Measurements from ENCODE around the gene MICB.
"Not testable (repeated sequence)": the region's sequence is repeated elsewhere in the genome, so short reads cannot be mapped to it uniquely, and the experiment has no call there.

The MICB gene

GRCh38 chr6:31473780-31474761 is 23.9 kb upstream of the MICB start:
- DNase-seq (ENCODE audit: low read depth in 2 of 2, low spot score in 1 of 2): no peak

DNA sequence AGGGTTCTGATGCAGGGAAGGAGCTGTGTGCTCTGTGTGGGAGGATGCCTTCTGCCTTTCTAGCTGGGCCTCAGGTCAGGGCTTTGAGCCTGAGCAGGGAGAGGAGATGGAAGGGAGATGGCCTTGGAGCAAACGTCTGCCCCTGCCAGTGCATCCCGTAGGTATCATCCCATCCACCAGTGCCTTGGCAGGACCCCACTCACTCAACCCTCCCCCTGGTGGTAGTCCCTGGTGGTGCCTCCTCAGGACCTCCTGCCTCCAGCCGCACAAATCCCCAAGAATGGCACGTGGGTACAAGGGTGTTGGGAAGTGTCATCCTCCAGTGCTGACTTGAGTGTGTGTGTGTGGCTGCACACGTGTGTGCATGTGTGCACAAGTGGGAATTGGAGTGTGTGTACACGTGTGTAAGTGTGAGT is 23.1 kb upstream of the MICB start:
- no peak for DNase-seq (ENCODE audit: low read depth in 2 of 2, low spot score in 1 of 2)

DNA sequence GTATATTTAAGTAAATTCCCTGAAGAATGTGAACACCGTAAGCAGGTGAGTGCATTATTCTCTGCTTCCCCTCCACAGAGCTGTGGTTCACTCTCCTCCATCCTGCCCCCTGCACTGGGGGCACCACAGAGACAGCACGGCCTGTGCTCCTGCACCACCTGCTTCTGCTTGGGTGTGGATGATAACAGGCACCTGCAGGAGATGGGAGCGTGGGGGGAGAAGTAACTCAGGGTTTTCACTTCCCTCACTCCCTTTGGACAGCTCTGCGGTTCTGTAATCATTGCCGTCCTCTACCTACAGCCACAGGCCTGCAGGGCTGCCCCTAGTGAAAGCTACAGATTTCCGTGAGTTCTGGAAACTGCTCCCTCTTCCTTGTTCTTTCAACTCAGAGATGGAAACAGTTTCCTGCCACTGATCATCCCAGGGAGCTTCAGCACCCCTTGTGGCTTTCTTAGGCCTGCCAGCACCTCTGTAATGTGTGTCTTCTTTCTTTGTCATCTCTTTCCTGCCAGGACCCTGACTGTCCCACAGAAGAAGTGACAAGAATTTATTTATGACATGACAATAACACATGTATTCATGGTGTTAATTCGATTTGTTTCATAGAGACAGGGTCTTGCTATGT is 21.3 kb upstream of the MICB start:
- DNase-seq (ENCODE audit: low read depth in 2 of 2, low spot score in 1 of 2): no peak

- DNase-seq (ENCODE audit: low read depth in 2 of 2, low spot score in 1 of 2): no peak
Observed at GRCh38 chr6:31477521-31477920, 20.4 kb upstream of the MICB start.

- no peak for DNase-seq (ENCODE audit: low read depth in 2 of 2, low spot score in 1 of 2)
Observed at GRCh38 chr6:31478186-31478950, 19.6 kb upstream of the MICB start.

GRCh38 chr6:31479151-31479932 is 18.6 kb upstream of the MICB start:
- no peak for DNase-seq (ENCODE audit: low read depth in 2 of 2, low spot score in 1 of 2)

DNA sequence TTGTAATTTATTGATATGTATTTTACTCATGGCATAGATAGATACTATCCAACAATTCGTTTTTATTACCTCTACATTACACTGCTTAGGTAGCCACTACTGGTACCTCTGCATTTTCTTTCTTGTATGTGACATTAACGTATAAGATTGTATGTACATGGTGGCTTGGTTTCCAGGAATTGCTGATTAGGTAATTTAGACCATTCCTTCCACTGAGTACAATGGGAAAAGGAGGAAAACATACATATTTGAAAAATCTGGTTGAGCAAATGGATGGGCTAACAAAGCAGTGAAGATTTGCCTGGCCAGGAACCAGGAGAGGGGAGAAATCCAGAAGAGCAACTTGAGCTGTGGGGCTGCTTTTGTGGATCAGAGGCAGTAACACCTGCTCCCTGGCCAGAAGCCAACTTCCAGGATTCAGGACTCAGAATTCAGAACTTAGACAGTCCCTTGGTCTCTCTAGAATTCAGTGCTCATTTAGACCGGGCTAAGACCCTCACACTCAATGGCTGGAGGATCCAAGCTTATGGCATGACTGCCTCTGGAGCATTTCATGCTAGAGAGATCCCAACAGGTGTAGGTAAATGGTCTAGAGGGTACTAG is 17.9 kb upstream of the MICB start:
- DNase-seq (ENCODE audit: low read depth in 2 of 2, low spot score in 1 of 2): no peak

DNA sequence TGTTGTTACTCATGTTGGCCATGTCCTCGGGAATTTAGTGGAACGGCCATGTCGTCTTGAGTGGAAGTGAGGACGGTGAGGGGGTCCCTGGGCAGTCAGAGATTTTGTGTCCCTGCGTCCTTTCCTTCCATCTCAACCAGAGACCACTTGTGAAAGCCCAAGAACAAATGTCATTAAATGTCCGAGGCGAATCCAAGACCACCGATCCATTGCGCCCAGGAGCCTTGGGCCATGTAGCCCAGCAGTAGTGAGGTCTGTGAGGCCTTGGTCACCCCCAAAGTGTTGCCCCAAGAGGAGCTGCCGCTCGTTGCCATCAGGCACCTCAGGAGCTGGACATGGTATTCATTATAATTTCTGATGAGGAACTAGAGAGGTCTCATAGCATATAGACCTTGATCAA is 17.4 kb upstream of the MICB start:
- no peak for DNase-seq (ENCODE audit: low read depth in 2 of 2, low spot score in 1 of 2)

DNA sequence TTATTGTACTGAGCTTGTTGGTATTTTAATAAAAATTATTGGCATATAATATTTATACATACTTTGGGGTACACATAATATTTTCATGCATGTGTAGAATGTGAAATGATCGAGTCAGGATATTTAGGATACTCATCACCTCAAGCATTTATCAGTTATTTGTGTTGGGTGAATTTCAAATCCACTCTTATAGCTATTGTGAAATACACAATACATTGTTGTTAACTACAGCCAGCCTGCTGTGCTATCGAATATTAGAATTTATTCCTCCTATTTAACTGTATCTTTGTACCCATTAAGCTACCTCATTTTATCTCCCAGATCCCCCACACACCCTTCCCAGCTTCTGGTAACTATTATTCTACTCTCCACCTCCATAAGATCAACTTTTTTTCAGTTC is 14.6 kb upstream of the MICB start:
- DNase-seq (ENCODE audit: low read depth in 2 of 2, low spot score in 1 of 2): no peak

GRCh38 chr6:31485055-31485454 is 12.9 kb upstream of the MICB start:
- no peak for DNase-seq (ENCODE audit: low read depth in 2 of 2, low spot score in 1 of 2)

DNA sequence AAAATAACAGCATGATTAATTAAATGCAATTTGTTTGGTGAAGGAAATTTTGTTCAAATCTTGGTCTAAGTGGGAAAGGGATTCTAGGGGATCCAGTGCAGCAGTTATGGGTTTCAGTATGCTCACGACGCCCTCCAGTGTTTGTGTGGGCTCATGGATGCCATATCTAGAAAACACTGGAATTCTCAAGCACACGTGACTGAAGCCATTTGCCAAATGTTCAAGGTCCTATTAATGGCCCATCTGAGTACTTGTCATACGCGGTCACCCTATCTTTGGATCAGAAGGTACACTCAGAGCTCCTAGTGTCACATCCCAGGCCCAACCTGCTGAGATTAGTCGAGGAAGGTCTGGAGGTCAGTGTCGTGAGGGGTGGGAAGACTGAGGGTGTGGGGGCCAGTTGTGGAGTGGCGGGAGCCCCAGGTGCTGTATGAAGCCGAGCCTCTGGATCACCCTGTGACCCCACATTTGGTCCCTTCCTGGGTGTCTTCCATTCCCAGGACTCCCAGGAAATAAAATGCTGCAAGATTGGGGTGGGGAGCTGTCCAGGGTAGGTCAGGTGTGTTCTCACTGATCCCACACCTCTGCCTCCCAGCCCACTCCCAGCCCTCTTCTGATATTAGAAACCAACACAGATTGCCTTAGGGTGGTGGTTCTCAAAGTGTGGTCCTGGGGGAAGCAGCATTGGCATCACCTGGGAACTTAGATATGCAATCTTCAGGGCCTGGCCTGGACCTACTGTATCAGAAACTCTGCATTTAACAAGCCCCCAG is 11.7 kb upstream of the MICB start:
- not testable (repeated sequence) for DNase-seq (ENCODE audit: low read depth in 2 of 2, low spot score in 1 of 2)

GRCh38 chr6:31487674-31488073 is 10.3 kb upstream of the MICB start:
- not testable (repeated sequence) for DNase-seq (ENCODE audit: low read depth in 2 of 2, low spot score in 1 of 2)

DNA sequence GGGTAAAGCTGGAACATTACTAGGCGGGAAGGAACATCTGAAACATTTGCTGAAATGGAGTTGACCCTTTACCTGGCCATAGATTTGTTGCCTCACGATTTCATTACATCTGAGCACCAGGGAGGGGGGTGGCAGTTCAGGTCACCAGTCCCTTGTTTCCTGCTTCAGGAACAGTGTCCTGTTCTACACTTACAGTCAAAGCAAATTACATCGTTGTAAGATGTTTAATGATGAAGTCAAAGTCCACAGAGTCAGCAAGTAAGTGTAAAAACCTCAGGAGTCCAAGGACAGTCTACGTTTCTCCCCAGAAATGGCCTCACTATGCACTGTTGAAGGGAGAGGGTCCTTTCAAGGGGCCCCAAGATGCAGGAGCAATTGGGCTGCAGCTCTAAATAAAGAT is 8.9 kb upstream of the MICB start:
- no peak for DNase-seq (ENCODE audit: low read depth in 2 of 2, low spot score in 1 of 2)

DNA sequence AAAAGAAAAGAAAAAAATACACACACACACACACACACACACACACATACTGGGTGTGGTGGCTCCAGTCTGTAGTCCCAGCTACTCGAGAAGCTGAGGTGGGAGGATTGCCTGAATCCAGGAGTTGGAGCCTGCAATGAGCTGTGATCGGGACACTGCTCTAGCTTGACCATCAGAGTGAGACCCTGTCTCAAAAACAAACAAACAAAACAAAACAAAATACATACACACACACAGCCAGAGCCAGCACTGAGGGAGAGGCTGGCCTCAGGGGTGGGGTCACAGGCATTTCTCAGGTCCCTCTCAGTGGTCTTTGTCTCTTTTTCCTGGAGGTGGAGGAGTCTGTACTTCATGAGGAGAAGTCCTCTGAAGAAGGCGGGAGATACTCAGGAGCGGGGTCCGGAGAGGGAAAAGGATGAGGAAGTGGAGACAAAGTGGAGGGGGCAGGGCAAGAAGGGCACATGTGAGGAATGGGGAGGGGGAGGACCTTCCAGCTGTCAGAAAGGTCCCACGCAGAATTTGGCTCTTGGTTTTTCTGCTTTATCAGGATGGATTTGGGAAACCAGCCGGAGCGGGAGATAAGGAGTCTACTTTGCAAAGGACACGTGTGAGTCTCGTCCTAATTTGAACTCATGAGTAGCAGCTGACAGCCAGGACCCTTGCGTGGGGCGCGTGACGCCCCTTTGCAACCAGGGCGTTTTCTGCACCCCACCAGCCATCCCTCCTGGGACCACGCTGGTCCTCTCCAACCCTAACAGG is 7.7 kb upstream of the MICB start:
- no peak for DNase-seq (ENCODE audit: low read depth in 2 of 2, low spot score in 1 of 2)

GRCh38 chr6:31493550-31493874 is 4.4 kb upstream of the MICB start:
- DNase-seq (ENCODE audit: low read depth in 2 of 2, low spot score in 1 of 2): not testable (repeated sequence)

- peak in 1 of 2 donors; percentile 61 for DNase-seq (ENCODE audit: low read depth in 2 of 2, low spot score in 1 of 2)
Observed at GRCh38 chr6:31493875-31494694, 3.9 kb upstream of the MICB start.

DNA sequence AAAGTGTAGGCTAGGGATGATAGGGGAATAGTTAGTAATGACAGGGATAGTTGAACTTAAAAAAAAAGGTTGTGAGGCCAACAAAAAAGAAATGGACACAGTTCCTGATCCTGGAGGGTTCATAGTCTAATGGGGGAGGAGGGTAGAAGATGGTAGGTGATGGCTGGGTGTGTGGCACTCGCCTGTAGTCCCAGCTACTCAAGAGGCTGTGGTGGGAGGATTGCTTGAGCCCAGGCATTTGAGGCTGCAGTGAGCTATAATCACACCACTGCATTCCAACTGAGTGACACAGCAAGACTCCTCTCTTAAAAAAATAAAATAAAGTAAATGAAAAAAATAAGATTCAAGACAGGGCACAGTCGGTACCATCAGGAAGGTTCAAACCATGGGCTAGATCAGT is 2.4 kb upstream of the MICB start:
- no peak for DNase-seq (ENCODE audit: low read depth in 2 of 2, low spot score in 1 of 2)

- DNase-seq (ENCODE audit: low read depth in 2 of 2, low spot score in 1 of 2): not testable (repeated sequence)
Observed at GRCh38 chr6:31496826-31497225, 1.1 kb upstream of the MICB start.
